Posterior cingulate gyrus (tissue), 11 donors: ENCODE data around the gene PCLAF.
"Not testable (repeated sequence)": the region's sequence is repeated elsewhere in the genome, so short reads cannot be mapped to it uniquely, and the experiment has no call there.

ENCODE experiments used
- DNase-seq, 10 donors: peaks; one replicate each; pipeline versions ENCODE4 v3.0.0 to v3.0.0-alpha.2; 2020 to 2021; ENCODE audit warnings: mixed read lengths in 3 of 10
- intact Hi-C: fragments of 100-400 bp; cut with DNase I; formaldehyde crosslinking; loops from one replicate; pipeline ENCODE4 v1.15.1; 2023

Gene PCLAF

GRCh38 chr15:64326975-64327374, 54.3 kb downstream of the PCLAF start:
- DNase-seq, intact Hi-C loops: not testable (repeated sequence)

GRCh38 chr15:64326458-64326857, 54.8 kb downstream of the PCLAF start:
- not testable (repeated sequence) for DNase-seq

GRCh38 chr15:64324165-64324877, 56.9 kb downstream of the PCLAF start:
- DNase-seq: no peak
- intact Hi-C loops: no loop called here

More at GRCh38 chr15:64326458-64326857, 54.8 kb downstream of the PCLAF start:
- intact Hi-C loops: not testable (repeated sequence)

- intact Hi-C loops: no loop called here
- no peak for DNase-seq
Measured at GRCh38 chr15:64315216-64315615, 66.0 kb downstream of the PCLAF start.

GRCh38 chr15:64314456-64314855, 66.8 kb downstream of the PCLAF start:
- intact Hi-C loops: no loop called here
- DNase-seq: no peak
